ENCODE data around the gene ZNF316. TPM values are rescaled to one million over a fixed set of nuclear protein-coding genes. Genes with fewer than 3 reads are reported as not detected.

The ZNF316 gene
- total and polyA plus RNA-seq, 2 experiments from 2014 or later, result 1.1 to 14.3 TPM

DNA sequence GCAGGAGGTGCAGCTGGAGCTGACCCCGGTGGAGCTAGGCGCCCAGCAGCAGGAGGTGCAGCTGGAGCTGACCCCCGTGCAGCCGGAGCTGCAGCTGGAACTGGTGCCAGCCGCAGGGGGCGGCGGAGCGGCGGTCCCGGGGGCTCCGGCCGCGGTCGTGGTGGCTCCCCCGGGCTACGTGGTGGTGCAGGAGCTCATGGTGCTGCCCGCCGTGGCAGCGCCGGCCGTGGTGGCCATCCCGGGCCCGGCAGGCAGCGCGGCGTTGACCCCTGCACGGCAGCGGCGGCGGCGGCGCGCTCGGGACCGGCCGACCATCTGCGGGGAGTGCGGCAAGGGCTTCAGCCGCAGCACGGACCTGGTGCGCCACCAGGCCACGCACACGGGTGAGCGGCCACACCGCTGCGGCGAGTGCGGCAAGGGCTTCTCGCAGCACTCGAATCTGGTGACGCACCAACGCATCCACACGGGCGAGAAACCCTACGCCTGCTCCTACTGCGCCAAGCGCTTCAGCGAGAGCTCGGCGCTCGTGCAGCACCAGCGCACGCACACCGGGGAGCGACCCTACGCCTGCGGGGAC is 14.9 kb upstream of the ZNF316 start:
- Histone ChIP-seq H3K4me3 (no peak overlapping the region), H3K9me3 (ENCODE audit: low read depth) (no peaks in the 10 kb centered on the region), H2AFZ (no peak overlapping the region), H3K27ac (no peak overlapping the region), H3F3A (ENCODE audit: insufficient read depth) (no peaks in the 10 kb centered on the region), H3K79me2 (ENCODE audit: insufficient read depth) (no peaks in the 10 kb centered on the region), H3K4me1 (ENCODE audit: insufficient read depth) (no peaks in the 10 kb centered on the region), H3K4me2 (ENCODE audit: unreplicated experiment) (no peak overlapping the region), H3K9ac (no peak overlapping the region), H3K36me3 (ENCODE audit: low read depth) (no peaks in the 10 kb centered on the region), H4K20me1 (ENCODE audit: insufficient read depth) (no peaks in the 10 kb centered on the region), H3K27me3 (replicated peaks; ENCODE audit: insufficient read depth) (peaks cover 8% of the 10 kb centered on the region; the same call in 1 of the 2 replicates), H3K9me2 (ENCODE audit: insufficient read depth) (no peaks in the 10 kb centered on the region)
- no peak for DNase-seq
- 93 to 95% methylated on average over 31 to 67 of the region's 67 CpGs for WGBS, 2 experiments (ENCODE audit: low coverage in 1 of 2, low lambda C conversion rate in 2 of 2, missing lambda C conversion rate in 2 of 2)
- no peak for TF ChIP-seq EZH2phosphoT487 (IDR thresholded peaks at IDR 0.05; ENCODE audit: insufficient read depth, low read depth)
- TF ChIP-seq EZH2 (IDR thresholded peaks at IDR 0.05; ENCODE audit: insufficient read depth, poor library complexity, severe bottlenecking), result no peak
- in situ Hi-C loops (cut with MboI), result no loop called here

DNA sequence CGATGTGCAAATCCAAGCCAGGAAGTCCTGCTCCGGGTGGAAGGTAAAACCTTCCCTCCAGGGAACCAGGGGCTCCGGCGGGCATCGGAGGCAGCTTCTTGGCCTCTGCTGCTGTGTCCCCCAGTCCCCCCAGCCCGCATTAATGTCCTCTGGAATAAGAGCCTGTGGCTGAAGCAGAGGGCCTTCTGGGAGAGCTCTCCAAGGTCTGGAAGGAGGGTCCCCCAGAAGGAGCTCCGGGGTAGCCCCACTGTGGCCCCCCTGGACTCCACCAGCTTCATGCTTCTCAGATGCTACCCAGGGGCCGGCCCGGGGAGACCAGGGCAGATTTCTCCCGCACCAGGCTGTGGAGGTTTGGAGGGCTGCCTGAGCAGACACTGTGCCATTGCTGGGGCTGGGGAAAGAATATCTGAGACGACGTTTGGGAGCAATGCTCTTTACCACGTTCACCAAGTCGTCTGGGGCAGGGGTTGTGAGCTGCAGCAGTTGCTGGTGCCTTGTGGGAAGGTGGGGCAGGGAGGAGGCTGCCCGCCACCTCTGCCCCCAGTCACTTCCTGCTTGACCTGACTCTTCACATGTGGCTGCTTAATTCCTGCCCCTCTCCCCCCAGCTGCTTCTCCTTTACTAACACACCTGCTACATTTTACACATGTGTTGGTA is 13.4 kb upstream of the ZNF316 start:
- Histone ChIP-seq H3K4me2 (ENCODE audit: unreplicated experiment) (no peak overlapping the region), H4K20me1 (ENCODE audit: insufficient read depth) (no peaks in the 10 kb centered on the region), H3F3A (ENCODE audit: insufficient read depth) (no peaks in the 10 kb centered on the region), H3K4me3 (no peak overlapping the region), H3K79me2 (ENCODE audit: insufficient read depth) (no peaks in the 10 kb centered on the region), H3K9ac (no peak overlapping the region), H3K9me2 (ENCODE audit: insufficient read depth) (no peaks in the 10 kb centered on the region), H2AFZ (no peak overlapping the region), H3K4me1 (ENCODE audit: insufficient read depth) (no peaks in the 10 kb centered on the region), H3K9me3 (ENCODE audit: low read depth) (no peaks in the 10 kb centered on the region), H3K27me3 (replicated peaks; ENCODE audit: insufficient read depth) (0 out of 2 replicates have a peak, but pooled peaks cover 8% of the 10 kb centered on the region), H3K36me3 (ENCODE audit: low read depth) (no peaks in the 10 kb centered on the region), H3K27ac (no peak overlapping the region)
- no peak for TF ChIP-seq EZH2phosphoT487 (IDR thresholded peaks at IDR 0.05; ENCODE audit: insufficient read depth, low read depth)
- TF ChIP-seq EZH2 (IDR thresholded peaks at IDR 0.05; ENCODE audit: insufficient read depth, poor library complexity, severe bottlenecking), result no peak
- 62 to 66% methylated on average over 15 of the region's 15 CpGs for WGBS, 2 experiments (ENCODE audit: low coverage in 1 of 2, low lambda C conversion rate in 2 of 2, missing lambda C conversion rate in 2 of 2)
- in situ Hi-C loops (cut with MboI), result no loop called here
- no peak for DNase-seq

DNA sequence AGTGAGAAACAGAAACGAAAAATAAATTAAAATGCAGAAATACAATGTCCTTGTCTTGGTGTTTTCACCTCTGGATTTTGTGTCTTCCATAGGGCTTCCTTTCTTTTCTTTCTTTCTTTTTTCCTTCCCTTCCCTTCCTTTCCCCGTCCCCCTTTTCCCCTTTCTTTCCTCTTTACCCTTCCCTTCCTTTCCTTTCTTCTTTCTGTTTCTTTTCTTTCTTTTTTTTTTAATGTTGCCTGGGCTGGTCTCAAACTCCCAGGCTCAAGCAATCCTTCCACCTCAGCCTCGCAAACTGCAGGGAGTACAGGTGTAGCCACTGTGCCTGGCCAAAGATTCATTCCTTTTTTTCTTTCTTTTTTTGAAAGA is 12.9 kb upstream of the ZNF316 start:
- WGBS, 2 experiments (ENCODE audit: low coverage in 1 of 2, low lambda C conversion rate in 2 of 2, missing lambda C conversion rate in 2 of 2), result 50 to 68% methylated on average over 3 of the region's 3 CpGs
- no peak overlapping the region for H3K4me2 ChIP-seq (ENCODE audit: unreplicated experiment)
- no peaks in the 10 kb centered on the region for H3K9me3 ChIP-seq (ENCODE audit: low read depth)
- H3K4me1 ChIP-seq (ENCODE audit: insufficient read depth), result no peaks in the 10 kb centered on the region
- no peaks in the 10 kb centered on the region for H3F3A ChIP-seq (ENCODE audit: insufficient read depth)
- no peak for DNase-seq
- 0 out of 2 replicates have a peak, but pooled peaks cover 8% of the 10 kb centered on the region for H3K27me3 ChIP-seq (replicated peaks; ENCODE audit: insufficient read depth)
- no peaks in the 10 kb centered on the region for H3K36me3 ChIP-seq (ENCODE audit: low read depth)
- no peaks in the 10 kb centered on the region for H4K20me1 ChIP-seq (ENCODE audit: insufficient read depth)
- no peaks in the 10 kb centered on the region for H3K9me2 ChIP-seq (ENCODE audit: insufficient read depth)
- in situ Hi-C loops (cut with MboI), result no loop called here
- H3K9ac ChIP-seq, result no peak overlapping the region
- TF ChIP-seq EZH2phosphoT487 (IDR thresholded peaks at IDR 0.05; ENCODE audit: insufficient read depth, low read depth) (no peak), EZH2 (IDR thresholded peaks at IDR 0.05; ENCODE audit: insufficient read depth, poor library complexity, severe bottlenecking) (no peak)
- H2AFZ ChIP-seq, result no peak overlapping the region
- no peak overlapping the region for H3K27ac ChIP-seq
- H3K79me2 ChIP-seq (ENCODE audit: insufficient read depth), result no peaks in the 10 kb centered on the region
- no peak overlapping the region for H3K4me3 ChIP-seq

DNA sequence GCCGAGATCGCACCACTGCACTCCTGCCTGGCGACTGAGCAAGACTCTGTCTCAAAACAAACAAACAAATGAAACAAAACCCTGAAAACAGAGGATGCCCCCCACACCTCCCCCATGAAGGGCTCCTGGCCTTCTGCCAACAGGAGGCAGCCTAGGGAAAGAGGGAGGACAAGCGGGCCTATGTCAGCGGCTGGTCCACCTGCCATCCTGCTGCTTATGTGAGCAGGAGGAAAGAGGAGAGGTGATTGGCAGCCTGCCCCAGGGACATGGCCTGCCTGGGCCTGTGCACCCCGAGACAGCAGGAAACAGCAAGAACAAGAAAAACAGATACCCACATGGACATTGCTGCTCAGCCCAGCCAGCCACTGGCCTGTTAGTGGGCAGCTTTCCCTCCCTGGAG is 9.1 kb upstream of the ZNF316 start:
- Histone ChIP-seq H3K4me2 (ENCODE audit: unreplicated experiment) (no peak overlapping the region), H2AFZ (no peak overlapping the region), H3K27ac (no peak overlapping the region), H3K27me3 (replicated peaks; ENCODE audit: insufficient read depth) (no peaks in the 10 kb centered on the region), H3K4me1 (ENCODE audit: insufficient read depth) (no peaks in the 10 kb centered on the region), H3K79me2 (ENCODE audit: insufficient read depth) (no peaks in the 10 kb centered on the region), H3K4me3 (no peak overlapping the region), H4K20me1 (ENCODE audit: insufficient read depth) (no peaks in the 10 kb centered on the region), H3K9me2 (ENCODE audit: insufficient read depth) (no peaks in the 10 kb centered on the region), H3K9me3 (ENCODE audit: low read depth) (no peaks in the 10 kb centered on the region), H3F3A (ENCODE audit: insufficient read depth) (no peaks in the 10 kb centered on the region), H3K9ac (no peak overlapping the region), H3K36me3 (ENCODE audit: low read depth) (no peaks in the 10 kb centered on the region)
- TF ChIP-seq EZH2 (IDR thresholded peaks at IDR 0.05; ENCODE audit: insufficient read depth, poor library complexity, severe bottlenecking) (no peak), EZH2phosphoT487 (IDR thresholded peaks at IDR 0.05; ENCODE audit: insufficient read depth, low read depth) (no peak)
- WGBS, 2 experiments (ENCODE audit: low coverage in 1 of 2, low lambda C conversion rate in 2 of 2, missing lambda C conversion rate in 2 of 2), result 77 to 85% methylated on average over 6 of the region's 6 CpGs
- no peak for DNase-seq
- in situ Hi-C loops (cut with MboI), result no loop called here
